SU-DHL-6 (cell line): ENCODE results near the gene SIGLEC1.
A peak's percentile ranks its signal among the peaks of the same experiment; 100 is the strongest.

Source experiments
- H2AFZ ChIP-seq: fragments of 200-600 bp; sonication (generic); 2 replicates; pipeline ENCODE4 v1.6.1; 2014; ENCODE audit warnings: low read depth, mild to moderate bottlenecking, moderate library complexity, mixed read lengths, antibody characterized with exemption, low read length; ENCODE audit not compliant: severe bottlenecking
- H3F3A ChIP-seq: fragments of 200-600 bp; shearing (Covaris generic); 2 replicates; pipeline ENCODE4 v1.6.0; 2016; ENCODE audit warnings: antibody characterized with exemption, mild to moderate bottlenecking; ENCODE audit not compliant: insufficient read depth
- H3K27ac ChIP-seq: fragments of 200-600 bp; sonication (generic); 2 replicates; pipeline ENCODE4 v1.5.1; 2016; ENCODE audit warnings: low read depth, mild to moderate bottlenecking, low read length, moderate library complexity, mixed read lengths
- H3K27me3 ChIP-seq: fragments of 200-600 bp; sonication (generic), shearing (Covaris generic); 2 replicates; pipeline ENCODE4 v1.6.0; 2014; ENCODE audit warnings: mild to moderate bottlenecking, low read length
- H3K36me3 ChIP-seq: fragments of 200-600 bp; sonication (generic); 2 replicates; pipeline ENCODE4 v1.6.1; 2014; ENCODE audit warnings: mild to moderate bottlenecking, low read length, mixed read lengths
- H3K4me2 ChIP-seq: fragments of 300-600, 200-600 bp; shearing (Covaris generic), sonication (generic); 2 replicates; pipeline ENCODE4 v1.6.0; 2014; ENCODE audit warnings: low read length, low read depth, mild to moderate bottlenecking; ENCODE audit not compliant: poor library complexity, severe bottlenecking
- H3K4me3 ChIP-seq: fragments of 200-600 bp; sonication (generic); 2 replicates; pipeline ENCODE4 v1.5.1; 2014; ENCODE audit warnings: antibody characterized with exemption, low read length, mild to moderate bottlenecking, mixed read lengths; ENCODE audit not compliant: insufficient read depth, poor library complexity, severe bottlenecking
- H3K79me2 ChIP-seq: fragments of 200-600 bp; sonication (generic); 2 replicates; pipeline ENCODE4 v1.6.1; 2014; ENCODE audit warnings: mild to moderate bottlenecking, low read length, moderate library complexity; ENCODE audit not compliant: insufficient read depth
- H3K9ac ChIP-seq: fragments of 200-600 bp; sonication (generic); 2 replicates; pipeline ENCODE4 v1.7.0; 2014; ENCODE audit warnings: mild to moderate bottlenecking, low read length
- H3K9me2 ChIP-seq: fragments of 200-600 bp; sonication (generic); replicated peaks from 2 replicates; pipeline ENCODE4 v1.6.1; 2014; ENCODE audit warnings: low read length; ENCODE audit not compliant: insufficient read depth
- H3K9me3 ChIP-seq: fragments of 200-600 bp; sonication (generic); 2 replicates; pipeline ENCODE4 v1.6.1; 2014; ENCODE audit warnings: low read length, mixed read lengths; ENCODE audit not compliant: insufficient read depth
- H4K20me1 ChIP-seq: fragments of 200-600 bp; sonication (generic); 2 replicates; pipeline ENCODE4 v1.6.1; 2014; ENCODE audit warnings: low read depth, mild to moderate bottlenecking, antibody characterized with exemption, low read length, moderate library complexity, mixed read lengths
- EZH2phosphoT487 ChIP-seq: fragments of 200-600 bp; sonication (generic), shearing (Covaris generic); conservative IDR thresholded peaks from 2 replicates; pipeline ENCODE4 v1.6.1; 2018; ENCODE audit warnings: mild to moderate bottlenecking, antibody characterized with exemption, low read length, moderate library complexity, mixed read lengths
- TF ChIP-seq, protein P1 (sequence below): fragments of 200-600 bp; sonication (generic); IDR thresholded peaks from one replicate; pipeline ENCODE4 v1.5.1; 2017; ENCODE audit warnings: antibody characterized with exemption, mild to moderate bottlenecking, low read length, moderate library complexity; ENCODE audit not compliant: insufficient read depth, poor library complexity, severe bottlenecking

SIGLEC1 gene

DNA sequence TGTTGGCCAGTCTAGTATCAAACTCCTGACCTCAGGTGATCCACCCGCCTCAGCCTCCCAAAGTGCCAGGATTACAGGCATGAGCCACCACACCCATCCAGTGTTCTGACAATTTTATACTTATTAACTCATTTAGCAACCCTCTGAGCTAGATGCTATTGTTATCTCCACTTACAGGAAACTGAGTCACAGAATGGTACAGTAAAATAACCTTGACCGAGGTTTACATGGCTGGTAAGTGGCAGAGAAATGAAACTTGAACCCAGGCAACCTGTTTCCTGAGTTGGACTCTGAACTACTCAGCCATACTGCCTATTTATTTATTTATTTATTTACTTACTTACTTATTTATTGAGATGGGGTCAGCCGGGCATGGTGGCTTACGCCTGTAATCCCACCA, 6.6 kb upstream of the SIGLEC1 start:
- no peak overlapping the region for H3K9ac ChIP-seq
- no peak overlapping the region for H3K27ac ChIP-seq
- H3K9me2 ChIP-seq = no peaks in the 10 kb centered on the region
- H3K79me2 ChIP-seq = no peaks in the 10 kb centered on the region
- no peak overlapping the region for H3K4me3 ChIP-seq
- H3K4me2 ChIP-seq = no peak overlapping the region
- TF ChIP-seq EZH2phosphoT487 = no peak
- TF ChIP-seq, protein P1, sequence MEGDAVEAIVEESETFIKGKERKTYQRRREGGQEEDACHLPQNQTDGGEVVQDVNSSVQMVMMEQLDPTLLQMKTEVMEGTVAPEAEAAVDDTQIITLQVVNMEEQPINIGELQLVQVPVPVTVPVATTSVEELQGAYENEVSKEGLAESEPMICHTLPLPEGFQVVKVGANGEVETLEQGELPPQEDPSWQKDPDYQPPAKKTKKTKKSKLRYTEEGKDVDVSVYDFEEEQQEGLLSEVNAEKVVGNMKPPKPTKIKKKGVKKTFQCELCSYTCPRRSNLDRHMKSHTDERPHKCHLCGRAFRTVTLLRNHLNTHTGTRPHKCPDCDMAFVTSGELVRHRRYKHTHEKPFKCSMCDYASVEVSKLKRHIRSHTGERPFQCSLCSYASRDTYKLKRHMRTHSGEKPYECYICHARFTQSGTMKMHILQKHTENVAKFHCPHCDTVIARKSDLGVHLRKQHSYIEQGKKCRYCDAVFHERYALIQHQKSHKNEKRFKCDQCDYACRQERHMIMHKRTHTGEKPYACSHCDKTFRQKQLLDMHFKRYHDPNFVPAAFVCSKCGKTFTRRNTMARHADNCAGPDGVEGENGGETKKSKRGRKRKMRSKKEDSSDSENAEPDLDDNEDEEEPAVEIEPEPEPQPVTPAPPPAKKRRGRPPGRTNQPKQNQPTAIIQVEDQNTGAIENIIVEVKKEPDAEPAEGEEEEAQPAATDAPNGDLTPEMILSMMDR = no peak
- no peaks in the 10 kb centered on the region for H3K27me3 ChIP-seq
- no peaks in the 10 kb centered on the region for H3K36me3 ChIP-seq
- no peaks in the 10 kb centered on the region for H4K20me1 ChIP-seq
- no peak overlapping the region for H2AFZ ChIP-seq
- H3F3A ChIP-seq = no peaks in the 10 kb centered on the region
- H3K9me3 ChIP-seq = no peaks in the 10 kb centered on the region

DNA sequence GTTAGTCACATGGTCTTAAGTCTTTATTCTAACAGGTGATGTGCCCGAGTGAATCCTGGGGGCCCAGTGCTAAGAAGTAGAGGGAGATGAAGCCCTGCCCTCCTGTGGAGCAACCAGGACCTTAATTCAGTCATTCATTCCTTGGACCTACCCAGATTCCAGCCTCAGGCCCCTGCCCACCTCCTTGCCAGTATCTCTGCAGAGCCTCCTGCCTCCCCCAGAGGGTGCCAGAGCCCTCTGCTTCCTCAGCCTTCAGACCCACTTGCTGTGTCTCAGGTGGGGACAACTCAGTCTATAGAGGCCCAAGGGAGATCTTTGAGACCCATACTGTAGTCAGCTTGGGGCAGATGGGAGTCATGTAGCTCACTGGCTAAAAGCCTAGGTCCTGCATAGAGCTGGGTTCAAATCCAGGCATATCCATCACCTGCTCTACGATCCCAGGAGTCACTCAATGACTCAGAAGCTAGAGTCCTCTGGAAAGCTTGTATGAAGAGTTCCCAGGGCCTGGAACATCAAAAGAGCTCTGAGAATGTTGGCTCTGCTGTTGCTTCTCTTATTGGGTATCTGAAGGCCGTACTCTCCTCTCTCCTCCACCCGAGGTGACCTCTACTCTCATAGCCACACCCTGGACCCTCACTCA, 3.9 kb upstream of the SIGLEC1 start:
- H3K4me2 ChIP-seq = no peak overlapping the region
- no peaks in the 10 kb centered on the region for H3K79me2 ChIP-seq
- no peak overlapping the region for H3K27ac ChIP-seq
- no peaks in the 10 kb centered on the region for H3K9me3 ChIP-seq
- H3F3A ChIP-seq = no peaks in the 10 kb centered on the region
- H4K20me1 ChIP-seq = no peaks in the 10 kb centered on the region
- no peaks in the 10 kb centered on the region for H3K9me2 ChIP-seq
- H3K27me3 ChIP-seq = no peaks in the 10 kb centered on the region
- no peak overlapping the region for H3K4me3 ChIP-seq
- no peak overlapping the region for H3K9ac ChIP-seq
- no peaks in the 10 kb centered on the region for H3K36me3 ChIP-seq
- TF ChIP-seq EZH2phosphoT487 = no peak
- TF ChIP-seq, protein P1 = peak; percentile 65
- no peak overlapping the region for H2AFZ ChIP-seq

DNA sequence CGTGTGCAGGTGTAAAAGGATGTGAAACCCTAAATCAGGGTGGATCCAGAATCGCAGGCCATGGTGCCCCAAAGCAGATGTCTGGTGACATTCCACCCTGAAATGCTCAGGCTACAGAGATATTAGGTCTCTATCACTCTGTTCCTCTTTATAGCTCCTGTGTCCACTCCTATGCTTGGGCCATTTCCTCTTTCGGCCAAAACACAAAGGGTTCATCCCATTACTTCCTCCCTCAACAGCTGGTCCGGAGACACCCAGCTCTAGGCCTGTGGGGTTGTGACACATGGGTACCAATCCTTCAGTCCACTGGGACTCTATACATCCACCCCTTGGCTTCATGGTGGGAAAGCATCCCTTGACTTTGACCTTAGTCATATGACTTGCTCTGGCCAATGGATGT, 1.7 kb upstream of the SIGLEC1 start:
- Histone ChIP-seq H4K20me1 (no peaks in the 10 kb centered on the region), H3K4me2 (no peak overlapping the region), H3K9ac (no peak overlapping the region), H3F3A (no peaks in the 10 kb centered on the region), H3K27me3 (no peaks in the 10 kb centered on the region), H3K36me3 (no peaks in the 10 kb centered on the region), H3K9me2 (no peaks in the 10 kb centered on the region), H3K27ac (no peak overlapping the region), H2AFZ (no peak overlapping the region), H3K4me3 (no peak overlapping the region), H3K9me3 (no peaks in the 10 kb centered on the region), H3K79me2 (no peaks in the 10 kb centered on the region)
- TF ChIP-seq EZH2phosphoT487 = no peak
- TF ChIP-seq, protein P1 = no peak

DNA sequence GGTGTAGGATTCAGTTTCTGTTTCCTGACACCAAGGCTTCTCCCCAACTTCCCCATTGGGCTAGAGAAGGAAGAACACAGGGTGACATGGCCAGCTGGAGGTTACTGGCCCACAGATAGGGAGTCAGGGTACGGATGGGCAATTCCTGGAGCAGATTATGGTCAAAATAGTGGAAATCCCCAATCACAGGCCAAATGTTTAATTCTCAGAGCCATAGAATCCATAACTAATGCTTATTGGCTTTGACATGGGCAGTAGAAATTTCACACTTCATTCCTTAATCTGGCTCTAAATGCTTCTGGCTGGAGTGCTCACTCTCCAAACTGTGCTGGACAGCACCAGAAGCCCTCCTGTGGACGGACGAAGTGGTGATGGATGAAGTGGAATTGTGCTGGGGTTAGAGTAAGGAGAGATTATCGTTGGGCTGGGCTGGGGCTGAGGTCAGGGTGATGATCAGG, 887 bp downstream of the SIGLEC1 start:
- no peaks in the 10 kb centered on the region for H3K27me3 ChIP-seq
- H3K4me3 ChIP-seq = no peak overlapping the region
- no peaks in the 10 kb centered on the region for H3F3A ChIP-seq
- H2AFZ ChIP-seq = no peak overlapping the region
- H3K9ac ChIP-seq = no peak overlapping the region
- no peak overlapping the region for H3K4me2 ChIP-seq
- no peaks in the 10 kb centered on the region for H3K9me2 ChIP-seq
- no peaks in the 10 kb centered on the region for H3K9me3 ChIP-seq
- no peaks in the 10 kb centered on the region for H3K36me3 ChIP-seq
- no peaks in the 10 kb centered on the region for H3K79me2 ChIP-seq
- TF ChIP-seq EZH2phosphoT487 = no peak
- TF ChIP-seq, protein P1 = no peak
- H4K20me1 ChIP-seq = no peaks in the 10 kb centered on the region
- no peak overlapping the region for H3K27ac ChIP-seq
